Activated naive CD8-positive, alpha-beta T cell treated with anti-CD3 and anti-CD28 coated beads for 36 hours (primary cell): Measurements from ENCODE around the gene ZNF700. TPM values are rescaled to one million over a fixed set of nuclear protein-coding genes. Genes with fewer than 3 reads are reported as not detected.
"Not testable (repeated sequence)": the region's sequence is repeated elsewhere in the genome, so short reads cannot be mapped to it uniquely, and the experiment has no call there.

Source experiments
- DNase-seq: peaks from one replicate; pipeline ENCODE4 v3.0.0; 2021
- H3K27ac Mint-ChIP-seq: one replicate; pipeline ENCODE4 v1.8.0; 2022; ENCODE audit warnings: mild to moderate bottlenecking, moderate library complexity, mixed read lengths
- H3K27me3 Mint-ChIP-seq: one replicate; pipeline ENCODE4 v1.8.0; 2022; ENCODE audit warnings: mild to moderate bottlenecking, mixed read lengths
- H3K36me3 Mint-ChIP-seq: one replicate; pipeline ENCODE4 v1.8.0; 2021; ENCODE audit warnings: mild to moderate bottlenecking, mixed read lengths
- H3K4me1 Mint-ChIP-seq: one replicate; pipeline ENCODE4 v1.8.0; 2021; ENCODE audit warnings: mixed read lengths
- H3K4me3 Mint-ChIP-seq: one replicate; pipeline ENCODE4 v1.8.0; 2022; ENCODE audit warnings: mild to moderate bottlenecking, moderate library complexity, mixed read lengths
- H3K9me3 Mint-ChIP-seq: one replicate; pipeline ENCODE4 v1.8.0; 2022; ENCODE audit warnings: mixed read lengths
- total RNA-seq, 2 experiments: library from RNA; stranded (reverse); gene quantifications; one replicate each; pipeline ENCODE4 v1.2.3, GENCODE V29; 2021

ZNF700 gene
- total RNA-seq, 2 experiments from 2014 or later, result 10.2 to 11.3 TPM

DNA sequence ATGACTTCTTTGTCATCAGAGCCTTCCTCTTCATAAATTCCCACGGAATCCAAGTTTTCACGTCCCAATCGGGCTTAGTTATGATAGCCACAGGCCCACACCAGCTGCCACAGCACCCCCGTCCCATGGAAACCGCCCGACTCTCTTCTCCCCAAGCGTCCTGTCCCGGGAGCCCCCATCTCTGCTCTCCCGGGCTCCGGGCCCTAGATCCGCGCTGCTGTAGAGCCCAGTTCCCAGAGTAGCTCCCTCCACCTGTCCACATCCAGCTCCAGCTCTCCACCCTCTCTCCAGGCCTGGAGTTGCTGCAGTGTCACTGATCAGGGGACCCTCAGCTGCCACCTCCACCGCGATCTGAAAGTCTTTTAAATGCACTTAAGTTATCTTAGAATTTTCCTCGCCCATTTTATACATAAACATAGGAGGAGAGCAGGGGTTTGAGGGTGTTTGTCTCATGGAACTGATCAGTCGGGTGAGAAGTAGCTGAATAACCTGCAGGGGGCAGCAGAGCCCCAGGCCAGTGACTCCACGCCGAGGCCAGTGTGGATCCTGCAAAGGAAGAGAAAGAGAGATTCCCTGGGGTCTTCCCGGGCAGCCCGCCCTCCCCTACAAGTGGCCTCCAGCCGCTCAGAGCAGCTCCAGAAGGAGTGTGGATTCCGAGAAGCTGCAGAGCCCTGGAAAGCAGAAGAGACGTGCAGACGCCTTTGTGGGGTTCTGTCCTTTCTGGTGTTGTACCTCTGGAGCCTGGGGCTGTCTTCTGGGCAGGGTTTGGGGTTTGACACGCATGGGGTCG lies 38.9 kb downstream of the ZNF700 start:
- peak overlapping the region; percentile 85 for H3K4me3 Mint-ChIP-seq
- H3K27me3 Mint-ChIP-seq, result no peaks in the 10 kb centered on the region
- peak overlapping the region; percentile 80 for H3K27ac Mint-ChIP-seq
- DNase-seq, result peak; percentile 73
- H3K4me1 Mint-ChIP-seq, result peaks cover 22% of the 10 kb centered on the region
- H3K9me3 Mint-ChIP-seq, result no peaks in the 10 kb centered on the region
- H3K36me3 Mint-ChIP-seq, result peaks cover 5% of the 10 kb centered on the region

DNA sequence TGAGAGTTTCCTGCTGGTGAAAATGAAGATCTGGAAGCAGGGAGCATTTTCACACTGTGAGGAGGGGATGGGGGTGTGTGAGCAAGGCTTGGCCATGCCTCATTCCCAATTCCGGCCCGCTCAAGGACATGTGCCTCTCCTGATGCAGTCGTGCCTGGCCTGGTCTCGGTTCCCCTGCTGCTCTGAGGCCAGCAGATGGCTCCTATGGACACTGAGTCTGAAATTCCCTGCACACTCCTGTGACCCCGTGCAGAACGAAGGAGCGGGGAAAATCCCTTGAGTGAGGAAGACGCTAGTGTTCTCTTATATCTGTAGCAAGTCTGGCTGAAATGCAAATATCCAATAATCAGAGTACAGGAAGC lies 39.6 kb downstream of the ZNF700 start:
- H3K9me3 Mint-ChIP-seq, result no peaks in the 10 kb centered on the region
- peak overlapping the region; percentile 80 for H3K27ac Mint-ChIP-seq
- H3K4me3 Mint-ChIP-seq, result peak overlapping the region; percentile 85
- H3K27me3 Mint-ChIP-seq, result no peaks in the 10 kb centered on the region
- H3K36me3 Mint-ChIP-seq, result peaks cover 5% of the 10 kb centered on the region
- peaks cover 22% of the 10 kb centered on the region for H3K4me1 Mint-ChIP-seq
- no peak for DNase-seq

DNA sequence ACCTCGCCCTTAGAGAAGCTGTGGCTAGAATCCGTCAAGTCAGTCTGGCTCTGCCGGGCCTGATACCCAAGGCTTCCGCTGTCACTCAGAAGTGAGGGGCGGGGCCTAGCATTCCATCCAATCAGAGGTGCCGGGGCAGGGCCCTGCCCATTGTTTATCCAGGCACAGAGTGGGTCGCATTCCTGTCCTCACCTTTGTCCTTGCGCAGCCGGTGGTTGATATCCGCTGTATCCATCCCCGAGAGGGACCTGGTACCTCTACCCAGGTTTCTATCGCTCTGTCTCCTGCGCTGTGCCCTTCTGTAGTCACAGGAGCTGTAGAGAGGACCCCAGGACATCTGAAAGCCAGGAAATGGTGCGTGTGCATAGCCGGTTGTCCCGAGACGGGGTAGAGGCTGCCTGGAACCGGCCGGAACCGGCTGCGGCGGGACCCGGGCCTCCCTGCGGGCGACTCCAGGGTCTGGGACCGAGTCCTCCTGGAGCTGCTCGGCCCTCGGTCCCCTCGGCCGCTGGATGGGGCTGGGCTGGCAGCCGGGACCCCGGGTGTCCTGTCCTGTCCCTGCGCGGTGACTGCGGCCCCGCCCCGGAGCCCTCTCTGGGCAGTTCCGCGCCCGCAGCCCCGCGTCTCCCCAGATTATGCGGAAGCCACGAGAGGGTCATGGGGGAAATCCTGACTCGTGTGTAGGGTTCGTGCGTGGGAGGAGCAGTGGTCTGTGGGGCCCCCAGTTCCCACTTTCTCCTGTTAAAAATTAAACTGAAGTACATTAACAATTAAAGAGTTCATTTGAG lies 40.1 kb downstream of the ZNF700 start, which contains the start of gene ZNF763:
ZNF763 (plus strand) TSS at position 183 of the 788 bp plus-strand sequence; CDS start at position 352, 169 bp downstream.
- H3K27me3 Mint-ChIP-seq, result no peaks in the 10 kb centered on the region
- DNase-seq, result peak; percentile 87
- peaks cover 22% of the 10 kb centered on the region for H3K4me1 Mint-ChIP-seq
- peak within 1 kb of the TSS; percentile 85 for H3K4me3 Mint-ChIP-seq
- H3K27ac Mint-ChIP-seq, result peak within 1 kb of the TSS; percentile 82
- no peaks in the 10 kb centered on the region for H3K9me3 Mint-ChIP-seq
- H3K36me3 Mint-ChIP-seq, result peaks cover 5% of the 10 kb centered on the region

DNA sequence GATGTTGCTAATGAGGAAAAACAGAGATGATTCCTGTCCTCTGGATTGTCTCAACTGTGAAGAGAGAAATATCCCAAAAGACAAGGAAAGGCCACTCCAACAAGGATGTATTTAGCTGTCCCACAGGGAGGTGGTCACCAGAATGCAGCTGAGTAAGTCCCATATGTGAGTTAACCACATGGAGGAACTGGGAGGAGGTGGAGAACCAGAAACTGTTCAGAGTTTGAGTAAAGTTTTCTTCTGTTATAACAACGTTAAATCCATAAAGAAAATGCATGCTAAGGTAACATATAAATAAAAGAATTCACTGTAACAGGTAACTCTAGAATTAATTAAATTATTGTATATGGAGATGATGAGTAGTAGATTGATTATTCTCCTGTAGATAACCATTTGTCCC lies 45.3 kb downstream of the ZNF700 start:
- DNase-seq, result no peak
- H3K27ac Mint-ChIP-seq, result no peak overlapping the region
- no peaks in the 10 kb centered on the region for H3K27me3 Mint-ChIP-seq
- no peak overlapping the region for H3K4me3 Mint-ChIP-seq
- peaks cover 7% of the 10 kb centered on the region for H3K9me3 Mint-ChIP-seq
- peaks cover 11% of the 10 kb centered on the region for H3K4me1 Mint-ChIP-seq
- peaks cover 20% of the 10 kb centered on the region for H3K36me3 Mint-ChIP-seq

DNA sequence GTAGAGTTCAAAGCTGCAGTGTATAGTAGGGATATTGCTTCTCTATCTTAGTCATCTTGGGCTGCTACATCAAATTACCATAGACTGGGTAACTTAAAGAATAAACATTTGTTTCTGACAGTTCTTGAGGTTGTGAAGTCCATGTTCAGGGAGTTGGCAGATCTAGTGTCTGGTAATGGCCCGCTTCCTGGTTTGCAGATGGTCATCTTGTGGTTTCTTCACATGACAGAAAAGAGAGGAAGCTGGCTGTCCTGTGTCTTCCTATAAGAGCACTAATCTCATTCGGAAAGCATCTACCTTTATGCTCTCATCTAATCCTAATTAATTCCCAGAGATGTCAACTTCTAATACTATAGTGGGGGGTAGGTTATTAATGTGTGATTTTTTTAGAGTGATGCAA lies 46.1 kb downstream of the ZNF700 start:
- H3K27me3 Mint-ChIP-seq, result no peaks in the 10 kb centered on the region
- H3K4me1 Mint-ChIP-seq, result peaks cover 5% of the 10 kb centered on the region
- no peak overlapping the region for H3K4me3 Mint-ChIP-seq
- H3K27ac Mint-ChIP-seq, result no peak overlapping the region
- H3K9me3 Mint-ChIP-seq, result peaks cover 7% of the 10 kb centered on the region
- no peak for DNase-seq
- H3K36me3 Mint-ChIP-seq, result peaks cover 23% of the 10 kb centered on the region

DNA sequence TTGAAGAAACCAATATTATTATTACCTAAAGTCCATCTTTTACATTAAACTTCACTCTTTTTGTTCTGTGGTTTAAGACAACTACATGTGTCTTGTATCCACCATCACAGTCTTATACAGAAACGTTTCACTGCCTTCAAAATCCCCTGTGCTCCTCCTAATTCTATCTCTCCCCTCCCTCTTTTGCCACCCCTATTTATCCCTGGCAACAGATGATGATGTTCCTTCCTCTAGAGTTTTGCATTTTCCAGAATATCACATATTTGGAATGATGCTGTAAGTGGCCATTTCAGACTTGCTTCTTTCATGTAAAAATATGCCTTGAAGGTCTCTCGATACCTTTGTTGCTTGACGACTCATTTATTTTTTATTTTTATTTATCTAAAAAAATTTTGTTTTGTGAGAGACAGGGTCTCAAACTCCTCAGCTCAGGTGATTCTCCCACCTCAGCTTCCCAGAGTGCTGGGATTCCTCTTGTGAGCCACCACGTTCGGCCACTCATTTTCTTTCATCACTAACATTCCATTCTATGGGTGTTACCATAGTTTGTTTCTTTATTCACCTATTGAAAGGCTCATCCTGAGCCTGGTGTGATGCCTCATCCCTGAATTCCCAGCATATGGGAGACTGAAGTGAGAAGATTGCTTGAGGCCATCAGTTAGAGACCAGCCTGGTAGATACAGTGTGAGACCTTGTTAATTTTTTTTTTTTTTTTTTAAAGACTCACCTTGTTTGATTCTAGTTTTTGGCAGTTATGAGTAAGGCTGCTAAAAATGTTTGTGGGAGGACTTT lies 48.3 kb downstream of the ZNF700 start:
- Mint-ChIP-seq H3K4me3 (no peak overlapping the region), H3K4me1 (no peaks in the 10 kb centered on the region), H3K27me3 (no peaks in the 10 kb centered on the region), H3K27ac (no peak overlapping the region), H3K36me3 (peaks cover 39% of the 10 kb centered on the region), H3K9me3 (peaks cover 17% of the 10 kb centered on the region)
- DNase-seq, result no peak

DNA sequence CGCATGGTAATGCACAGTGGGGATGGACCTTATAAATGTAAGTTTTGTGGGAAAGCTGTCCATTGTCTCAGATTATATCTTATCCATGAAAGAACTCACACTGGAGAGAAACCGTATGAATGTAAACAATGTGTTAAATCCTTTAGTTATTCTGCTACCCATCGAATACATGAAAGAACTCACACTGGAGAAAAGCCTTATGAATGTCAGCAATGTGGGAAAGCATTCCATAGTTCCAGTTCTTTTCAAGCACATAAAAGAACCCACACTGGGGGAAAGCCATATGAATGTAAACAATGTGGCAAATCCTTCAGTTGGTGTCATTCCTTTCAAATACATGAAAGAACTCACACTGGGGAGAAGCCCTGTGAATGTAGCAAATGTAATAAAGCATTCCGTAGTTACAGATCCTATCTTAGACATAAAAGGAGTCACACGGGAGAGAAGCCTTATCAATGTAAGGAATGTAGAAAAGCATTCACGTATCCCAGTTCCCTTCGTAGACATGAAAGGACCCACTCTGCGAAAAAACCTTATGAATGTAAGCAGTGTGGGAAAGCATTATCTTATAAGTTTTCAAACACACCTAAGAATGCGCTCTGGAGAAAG lies 53.7 kb downstream of the ZNF700 start:
- Mint-ChIP-seq H3K27me3 (no peaks in the 10 kb centered on the region), H3K4me3 (no peak overlapping the region), H3K27ac (no peak overlapping the region), H3K4me1 (no peaks in the 10 kb centered on the region), H3K9me3 (peaks cover 50% of the 10 kb centered on the region), H3K36me3 (peaks cover 58% of the 10 kb centered on the region)
- DNase-seq, result no peak

DNA sequence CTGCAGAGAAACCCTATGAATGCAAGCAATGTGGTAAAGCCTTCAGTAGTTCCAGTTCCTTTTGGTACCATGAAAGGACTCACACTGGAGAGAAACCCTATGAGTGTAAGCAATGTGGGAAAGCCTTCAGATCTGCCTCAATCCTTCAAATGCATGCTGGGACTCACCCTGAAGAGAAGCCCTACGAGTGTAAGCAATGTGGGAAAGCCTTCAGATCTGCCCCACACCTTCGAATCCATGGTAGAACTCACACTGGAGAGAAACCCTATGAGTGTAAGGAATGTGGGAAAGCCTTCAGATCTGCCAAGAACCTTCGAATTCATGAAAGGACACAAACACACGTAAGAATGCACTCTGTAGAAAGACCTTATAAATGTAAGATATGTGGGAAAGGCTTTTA lies 54.6 kb downstream of the ZNF700 start:
- no peaks in the 10 kb centered on the region for H3K27me3 Mint-ChIP-seq
- H3K4me1 Mint-ChIP-seq, result no peaks in the 10 kb centered on the region
- H3K36me3 Mint-ChIP-seq, result peaks cover 54% of the 10 kb centered on the region
- no peak for DNase-seq
- H3K27ac Mint-ChIP-seq, result no peak overlapping the region
- H3K4me3 Mint-ChIP-seq, result no peak overlapping the region
- H3K9me3 Mint-ChIP-seq, result peaks cover 48% of the 10 kb centered on the region

DNA sequence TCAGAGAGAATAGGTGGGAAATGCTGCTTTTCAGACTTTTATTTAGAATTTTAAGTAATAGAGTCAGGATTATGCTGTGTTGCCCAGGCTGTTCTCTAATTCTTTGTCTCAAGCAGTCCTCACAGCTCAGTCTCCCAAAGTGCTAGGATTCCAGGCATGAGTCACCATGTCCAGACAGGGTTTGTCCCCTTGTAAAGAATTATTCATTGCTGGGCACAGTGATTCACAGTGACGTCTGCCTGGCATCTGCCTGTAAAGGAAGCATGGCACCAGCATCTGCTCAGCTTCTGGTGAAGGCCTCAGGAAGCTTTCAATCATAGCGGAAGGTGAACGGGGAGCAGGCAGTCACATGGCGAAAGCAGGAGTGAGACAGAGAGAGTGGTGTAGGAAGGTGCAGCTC lies 57.6 kb downstream of the ZNF700 start:
- Mint-ChIP-seq H3K27ac (no peak overlapping the region), H3K4me3 (no peak overlapping the region), H3K9me3 (peaks cover 39% of the 10 kb centered on the region), H3K36me3 (peaks cover 32% of the 10 kb centered on the region), H3K4me1 (peaks cover 2% of the 10 kb centered on the region), H3K27me3 (no peaks in the 10 kb centered on the region)
- DNase-seq, result no peak

DNA sequence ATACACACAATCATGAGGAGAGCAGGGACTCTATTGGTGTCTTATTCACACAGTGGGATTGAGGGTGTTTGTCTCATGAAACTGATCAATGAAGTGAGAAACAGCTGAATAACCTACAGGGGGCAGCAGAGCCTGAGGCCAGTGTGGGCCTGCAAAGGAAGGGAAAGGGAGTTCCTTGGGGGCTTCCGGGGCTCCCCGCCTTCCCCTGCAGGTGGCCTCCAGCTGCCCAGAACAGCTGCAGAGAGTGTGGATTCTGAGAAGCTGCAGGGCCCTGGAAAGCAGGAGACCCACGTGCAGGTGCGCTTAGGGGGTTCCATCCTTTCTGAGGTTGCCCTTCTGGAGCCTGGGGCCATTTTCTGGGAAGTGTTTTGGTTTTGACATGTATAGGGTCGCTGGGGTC lies 60.1 kb downstream of the ZNF700 start:
- H3K27ac Mint-ChIP-seq, result no peak overlapping the region
- peaks cover 16% of the 10 kb centered on the region for H3K9me3 Mint-ChIP-seq
- H3K4me3 Mint-ChIP-seq, result no peak overlapping the region
- H3K4me1 Mint-ChIP-seq, result peaks cover 11% of the 10 kb centered on the region
- H3K36me3 Mint-ChIP-seq, result peaks cover 9% of the 10 kb centered on the region
- H3K27me3 Mint-ChIP-seq, result no peaks in the 10 kb centered on the region
- DNase-seq, result peak; percentile 18

DNA sequence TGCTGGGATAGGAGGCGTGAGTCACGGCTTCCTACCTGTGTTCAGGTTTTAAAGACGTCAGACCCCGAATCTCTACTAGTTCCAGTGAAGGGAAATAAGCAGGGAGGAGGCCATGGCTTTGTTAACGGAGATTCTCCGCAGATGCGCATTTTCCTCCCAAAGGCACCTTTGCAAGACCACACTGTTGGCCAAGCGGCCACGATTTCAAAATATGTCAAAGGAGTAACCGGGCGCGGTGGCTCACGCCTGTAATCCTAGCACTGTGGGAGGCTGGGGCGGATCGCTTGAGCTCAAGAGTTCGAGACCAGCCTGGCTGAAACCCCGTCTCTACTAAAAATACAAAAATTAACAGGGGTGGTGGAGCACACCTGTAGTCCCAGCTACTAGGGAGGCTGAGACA lies 61.8 kb downstream of the ZNF700 start:
- Mint-ChIP-seq H3K9me3 (peaks cover 8% of the 10 kb centered on the region), H3K27ac (no peak overlapping the region), H3K4me1 (peaks cover 25% of the 10 kb centered on the region), H3K4me3 (no peak overlapping the region), H3K27me3 (no peaks in the 10 kb centered on the region), H3K36me3 (peaks cover 11% of the 10 kb centered on the region)
- DNase-seq, result no peak

DNA sequence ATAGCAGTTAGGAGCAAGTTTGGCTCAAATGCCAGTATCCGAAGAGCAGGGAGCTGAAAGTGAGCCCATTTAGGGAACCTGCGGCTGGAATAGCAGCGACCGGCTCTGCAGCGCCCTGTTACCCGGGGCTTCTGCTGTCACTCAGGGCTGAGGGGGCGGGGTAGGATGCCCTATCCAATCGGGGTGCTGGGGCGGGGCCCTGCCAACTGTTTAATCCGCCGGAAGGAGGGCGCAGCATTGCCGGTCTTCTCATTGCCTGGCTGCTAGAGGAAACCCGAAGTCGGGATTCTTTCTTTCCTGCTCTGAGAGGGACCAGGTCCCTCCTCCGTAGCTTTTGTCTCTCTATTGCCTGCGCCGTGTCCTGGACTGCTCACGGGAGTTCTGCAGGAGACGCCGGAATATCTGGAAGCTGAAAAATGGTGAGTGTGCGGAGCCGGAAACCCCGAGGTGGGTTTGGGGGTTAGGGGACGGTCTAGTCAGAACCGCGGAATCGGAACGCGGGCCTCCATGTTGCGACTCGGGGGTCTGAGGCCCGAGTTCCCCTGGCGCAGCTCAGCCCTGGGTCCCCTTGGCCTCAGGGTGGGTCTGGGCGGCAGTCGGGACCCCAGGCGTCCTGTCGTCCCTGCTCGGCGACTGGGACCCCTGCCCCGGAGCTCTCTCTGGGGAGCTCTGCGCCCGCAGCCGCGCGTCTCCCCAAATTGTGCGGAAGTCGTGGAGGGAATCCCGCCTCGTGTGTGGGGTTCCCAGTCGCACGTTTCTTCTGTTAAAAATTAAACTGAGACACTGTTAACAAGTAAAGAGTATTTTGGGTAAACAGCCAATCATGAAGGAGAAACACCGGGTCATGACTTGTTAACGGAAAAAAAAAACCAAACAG lies 62.7 kb downstream of the ZNF700 start:
- Mint-ChIP-seq H3K36me3 (peaks cover 11% of the 10 kb centered on the region), H3K27ac (peak overlapping the region; percentile 98), H3K4me3 (peak overlapping the region; percentile 99), H3K27me3 (no peaks in the 10 kb centered on the region), H3K4me1 (peaks cover 31% of the 10 kb centered on the region), H3K9me3 (peaks cover 4% of the 10 kb centered on the region)
- peak; percentile 93 for DNase-seq

DNA sequence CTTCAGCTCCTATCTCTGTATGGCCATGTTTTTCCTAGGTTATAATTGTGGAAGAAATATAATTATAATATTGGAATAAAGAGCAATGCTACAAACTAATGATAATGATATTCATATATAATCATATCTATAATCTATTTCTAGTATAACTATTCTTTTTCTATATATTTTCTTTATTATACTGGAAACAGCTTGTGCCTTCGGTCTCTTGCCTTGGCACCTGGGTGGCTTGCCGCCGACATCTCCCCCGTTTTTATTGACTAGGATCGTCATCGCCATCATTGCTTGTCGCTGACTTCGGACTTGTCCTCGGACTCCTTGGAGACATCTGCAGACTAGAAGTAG lies 64.2 kb downstream of the ZNF700 start:
- H3K36me3 Mint-ChIP-seq, result peaks cover 11% of the 10 kb centered on the region
- peak overlapping the region; percentile 99 for H3K4me3 Mint-ChIP-seq
- no peak for DNase-seq
- H3K9me3 Mint-ChIP-seq, result no peaks in the 10 kb centered on the region
- H3K27me3 Mint-ChIP-seq, result no peaks in the 10 kb centered on the region
- peaks cover 39% of the 10 kb centered on the region for H3K4me1 Mint-ChIP-seq
- peak overlapping the region; percentile 98 for H3K27ac Mint-ChIP-seq

DNA sequence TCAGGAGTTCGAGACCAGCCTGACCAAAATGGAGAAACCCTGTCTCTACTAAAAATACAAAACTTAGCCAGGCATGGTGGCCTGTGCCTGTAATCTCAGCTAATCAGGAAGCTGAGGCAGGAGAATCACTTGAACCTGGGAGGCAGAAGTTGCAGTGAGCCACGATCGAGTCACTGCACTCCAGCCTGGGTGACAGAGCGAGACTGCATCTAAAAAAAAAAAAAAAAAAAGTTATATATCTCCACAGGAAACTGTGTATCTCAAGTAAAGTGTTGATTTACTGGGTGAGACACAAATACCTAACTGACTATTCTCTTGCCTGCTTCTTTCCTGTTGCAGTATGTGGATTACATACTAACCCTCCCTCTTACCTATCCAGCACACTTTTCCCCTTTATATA lies 67.0 kb downstream of the ZNF700 start:
- not testable (repeated sequence) for H3K27ac Mint-ChIP-seq, DNase-seq, H3K9me3 Mint-ChIP-seq, H3K27me3 Mint-ChIP-seq, H3K4me3 Mint-ChIP-seq
- peaks cover 24% of the 10 kb centered on the region for H3K36me3 Mint-ChIP-seq
- H3K4me1 Mint-ChIP-seq, result peaks cover 50% of the 10 kb centered on the region
